H9 (cell line): ENCODE results near the gene TNFRSF4. TPM values are rescaled to one million over a fixed set of nuclear protein-coding genes. Genes with fewer than 3 reads are reported as not detected.

Experiments
- DNase-seq: peaks from one replicate; pipeline ENCODE4 v3.0.0-alpha.2; 2017
- H2AFZ ChIP-seq: one replicate; pipeline ENCODE4 v1.6.1; 2013; ENCODE audit warnings: mild to moderate bottlenecking, low read length, control low read depth, moderate library complexity
- H2AK5ac ChIP-seq: 2 replicates; pipeline ENCODE4 v1.6.1; 2013; ENCODE audit warnings: low read length, control low read depth, mixed read lengths; ENCODE audit not compliant: insufficient read length
- H2BK120ac ChIP-seq: one replicate; pipeline ENCODE4 v1.6.1; 2013; ENCODE audit warnings: low read depth, mild to moderate bottlenecking, low read length, control low read depth, inconsistent platforms; ENCODE audit not compliant: poor library complexity, severe bottlenecking
- H2BK12ac ChIP-seq: 2 replicates; pipeline ENCODE4 v1.6.1; 2013; ENCODE audit warnings: low read length, control low read depth, mixed read lengths, low read depth; ENCODE audit not compliant: insufficient read length
- H2BK15ac ChIP-seq: 2 replicates; pipeline ENCODE4 v1.6.1; 2013; ENCODE audit warnings: low read depth, low read length, control low read depth
- H2BK20ac ChIP-seq: one replicate; pipeline ENCODE4 v1.6.1; 2013; ENCODE audit warnings: low read depth, mild to moderate bottlenecking, low read length, control low read depth, inconsistent platforms; ENCODE audit not compliant: poor library complexity, severe bottlenecking
- H2BK5ac ChIP-seq: 2 replicates; pipeline ENCODE4 v1.6.1; 2013; ENCODE audit warnings: low read length, control low read depth, mixed read lengths; ENCODE audit not compliant: insufficient read length
- H3K14ac ChIP-seq: 2 replicates; pipeline ENCODE4 v1.6.1; 2013; ENCODE audit warnings: low read length, control low read depth; ENCODE audit not compliant: insufficient read depth
- H3K18ac ChIP-seq: 2 replicates; pipeline ENCODE4 v1.6.1; 2013; ENCODE audit warnings: low read depth, mild to moderate bottlenecking, mixed read lengths, low read length, control low read depth; ENCODE audit not compliant: insufficient read length
- H3K23ac ChIP-seq: 2 replicates; pipeline ENCODE4 v1.6.1; 2013; ENCODE audit warnings: low read length, control low read depth, mixed read lengths, low read depth; ENCODE audit not compliant: insufficient read length
- H3K23me2 ChIP-seq: 2 replicates; pipeline ENCODE4 v1.6.1; 2013; ENCODE audit warnings: low read depth, mild to moderate bottlenecking, mixed read lengths, low read length, control low read depth; ENCODE audit not compliant: insufficient read length, poor library complexity, severe bottlenecking
- H3K27ac ChIP-seq: 2 replicates; pipeline ENCODE4 v1.5.1; 2013; ENCODE audit warnings: low read length, control low read depth, mixed read lengths, low read depth; ENCODE audit not compliant: insufficient read length
- H3K27me3 ChIP-seq: 2 replicates; pipeline ENCODE4 v1.6.1; 2013; ENCODE audit warnings: low read length, control low read depth, inconsistent platforms; ENCODE audit not compliant: insufficient read depth
- H3K4ac ChIP-seq: 2 replicates; pipeline ENCODE4 v1.6.1; 2013; ENCODE audit warnings: low read depth, mild to moderate bottlenecking, control low read depth, inconsistent platforms, low read length, moderate library complexity
- H3K4me1 ChIP-seq: 2 replicates; pipeline ENCODE4 v1.6.1; 2013; ENCODE audit warnings: low read length, control low read depth, inconsistent platforms; ENCODE audit not compliant: insufficient read depth
- H3K4me2 ChIP-seq: 2 replicates; pipeline ENCODE4 v1.6.1; 2013; ENCODE audit warnings: low read length, control low read depth, mixed read lengths; ENCODE audit not compliant: insufficient read length, insufficient read depth
- H3K56ac ChIP-seq: 2 replicates; pipeline ENCODE4 v1.6.1; 2013; ENCODE audit warnings: low read depth, mild to moderate bottlenecking, mixed read lengths, low read length, control low read depth; ENCODE audit not compliant: insufficient read length
- H3K79me1 ChIP-seq: 2 replicates; pipeline ENCODE4 v1.6.1; 2013; ENCODE audit warnings: low read depth, mild to moderate bottlenecking, moderate library complexity, low read length, control low read depth, inconsistent platforms; ENCODE audit not compliant: insufficient read depth, poor library complexity, severe bottlenecking
- H3K79me2 ChIP-seq: 2 replicates; pipeline ENCODE4 v1.6.1; 2013; ENCODE audit warnings: low read length, control low read depth, inconsistent platforms; ENCODE audit not compliant: insufficient read depth
- H3K9ac ChIP-seq: 2 replicates; pipeline ENCODE4 v1.6.1; 2013; ENCODE audit warnings: low read length, control low read depth, mixed read lengths; ENCODE audit not compliant: insufficient read length; ENCODE audit errors: extremely low read depth
- H3K9me3 ChIP-seq: one replicate; pipeline ENCODE4 v1.6.1; 2013; ENCODE audit warnings: low read depth, low read length, inconsistent platforms; ENCODE audit not compliant: control insufficient read depth
- H3T11ph ChIP-seq: one replicate; pipeline ENCODE4 v1.6.1; 2013; ENCODE audit warnings: mild to moderate bottlenecking, low read length, control low read depth, inconsistent platforms
- H4K20me1 ChIP-seq: one replicate; pipeline ENCODE4 v1.6.1; 2013; ENCODE audit not compliant: control insufficient read depth, insufficient read length, insufficient read depth
- H4K5ac ChIP-seq: 2 replicates; pipeline ENCODE4 v1.6.1; 2013; ENCODE audit warnings: low read depth, mild to moderate bottlenecking, mixed read lengths, low read length, control low read depth; ENCODE audit not compliant: insufficient read length
- H4K8ac ChIP-seq: replicated peaks from 2 replicates; pipeline ENCODE4 v1.6.1; 2013; ENCODE audit warnings: low read length, control low read depth, mixed read lengths, low read depth; ENCODE audit not compliant: insufficient read length
- H4K91ac ChIP-seq: 2 replicates; pipeline ENCODE4 v1.6.1; 2013; ENCODE audit warnings: low read depth, mild to moderate bottlenecking, moderate library complexity, mixed read lengths, low read length, control low read depth; ENCODE audit not compliant: insufficient read length
- H3K27ac Mint-ChIP-seq, 3 experiments: 2 replicates in 2 of 3; 3 replicates in 1 of 3; pipeline ENCODE4 v1.8.0; 2020 to 2021; ENCODE audit warnings: mixed read lengths in 3 of 3, mild to moderate bottlenecking in 1 of 3, moderate library complexity in 1 of 3
- H3K27me3 Mint-ChIP-seq: 2 replicates; pipeline ENCODE4 v1.8.0; 2021; ENCODE audit warnings: low read depth, mild to moderate bottlenecking, moderate library complexity, mixed read lengths
- H3K36me3 Mint-ChIP-seq, 3 experiments: 2 replicates in 2 of 3; 3 replicates in 1 of 3; pipeline ENCODE4 v1.8.0; 2020 to 2021; ENCODE audit warnings: low read depth in 3 of 3, mixed read lengths in 3 of 3; ENCODE audit not compliant: insufficient read depth in 1 of 3
- H3K4me1 Mint-ChIP-seq, 2 experiments: 2 replicates each; pipeline ENCODE4 v1.8.0; 2020; ENCODE audit warnings: mixed read lengths in 2 of 2
- H3K4me3 Mint-ChIP-seq, 2 experiments: 2 replicates in 1 of 2; 3 replicates in 1 of 2; pipeline ENCODE4 v1.8.0; 2020 to 2021; ENCODE audit warnings: mild to moderate bottlenecking in 2 of 2, mixed read lengths in 2 of 2, moderate library complexity in 1 of 2
- H3K9me3 Mint-ChIP-seq, 2 experiments: 2 replicates in 1 of 2; 3 replicates in 1 of 2; pipeline ENCODE4 v1.8.0; 2020; ENCODE audit warnings: mild to moderate bottlenecking in 2 of 2, mixed read lengths in 2 of 2, moderate library complexity in 1 of 2
- CTCF ChIP-seq: fragments of 200-600 bp; sonication (generic); conservative IDR thresholded peaks from 3 replicates; pipeline ENCODE4 v1.8.0; 2021; ENCODE audit warnings: antibody characterized with exemption, mild to moderate bottlenecking
- WGBS: extraction: QIAGEN DNeasy Blood & Tissue Kit; methylation state at CpG from one replicate; pipeline ENCODE4 v1.1.7; 2013; ENCODE audit warnings: missing lambda C conversion rate, low lambda C conversion rate, mixed read lengths; ENCODE audit not compliant: insufficient read length; ENCODE audit errors: extremely low coverage; 5-methylcytosine and 5-hydroxymethylcytosine counted together
- total RNA-seq: library from RNA; stranded (reverse); gene quantifications from 2 replicates; pipeline ENCODE4 v1.2.1, GENCODE V29; 2021

Gene TNFRSF4
- total RNA-seq, 1 experiment from 2014 or later, result 0.24 TPM

- peaks cover 0 to 7% (median 0%) of the 10 kb centered on the region in 3 experiments; a peak in 1 of 7 replicates for H3K36me3 Mint-ChIP-seq
- Histone ChIP-seq H4K5ac (no peak overlapping the region), H2BK15ac (no peak overlapping the region), H3K27me3 (no peaks in the 10 kb centered on the region), H3T11ph (no peak overlapping the region), H3K4ac (no peak overlapping the region), H3K9ac (no peak overlapping the region), H3K27ac (no peak overlapping the region), H3K56ac (no peak overlapping the region), H2AK5ac (no peak overlapping the region), H3K23ac (no peak overlapping the region), H3K4me2 (no peak overlapping the region), H3K79me1 (no peaks in the 10 kb centered on the region), H2AFZ (no peak overlapping the region), H2BK20ac (no peak overlapping the region), H4K8ac (no peak overlapping the region), H4K20me1 (no peaks in the 10 kb centered on the region), H2BK5ac (no peak overlapping the region), H3K9me3 (no peaks in the 10 kb centered on the region), H3K14ac (no peak overlapping the region; the same call in 1 of the 2 replicates), H3K23me2 (no peaks in the 10 kb centered on the region), H4K91ac (no peak overlapping the region), H3K4me1 (no peaks in the 10 kb centered on the region), H2BK12ac (no peak overlapping the region), H2BK120ac (no peak overlapping the region), H3K18ac (no peak overlapping the region), H3K79me2 (no peaks in the 10 kb centered on the region)
- WGBS, result no CpG with 5 or more reads among the region's 39 CpGs
- no peak overlapping the region for H3K27ac Mint-ChIP-seq
- H3K27me3 Mint-ChIP-seq, result no peaks in the 10 kb centered on the region
- H3K4me1 Mint-ChIP-seq, result peaks cover 1 to 7% of the 10 kb centered on the region in 2 experiments; a peak in 2 of 4 replicates
- no peak overlapping the region for H3K4me3 Mint-ChIP-seq
- peak; percentile 30 for DNase-seq
- TF ChIP-seq CTCF, result no peak
- no peaks in the 10 kb centered on the region for H3K9me3 Mint-ChIP-seq
Measured at GRCh38 chr1:1182491-1183220, 31.3 kb downstream of the TNFRSF4 start.
